Hepatocyte (in vitro differentiated cells): ENCODE data around the gene COBL. TPM values are rescaled to one million over a fixed set of nuclear protein-coding genes. Genes with fewer than 3 reads are reported as not detected.
A peak's percentile ranks its signal among the peaks of the same experiment; 100 is the strongest.

ENCODE experiments used
- DNase-seq: peaks from one replicate; pipeline ENCODE4 v3.0.0-alpha.2; 2016; ENCODE audit warnings: low spot score
- H2AFZ ChIP-seq: fragments of 200-600 bp; sonication (generic); 2 replicates; pipeline ENCODE4 v1.6.0; 2016; ENCODE audit warnings: antibody characterized with exemption, mild to moderate bottlenecking
- H3K27ac ChIP-seq: fragments of 200-600 bp; sonication (generic); 2 replicates; pipeline ENCODE4 v1.5.1; 2016; ENCODE audit warnings: mild to moderate bottlenecking
- H3K27me3 ChIP-seq: fragments of 200-600 bp; sonication (generic); 2 replicates; pipeline ENCODE4 v1.6.1; 2016
- H3K36me3 ChIP-seq: fragments of 200-600 bp; sonication (generic); replicated peaks from 2 replicates; pipeline ENCODE4 v1.5.1; 2016; ENCODE audit warnings: low read depth; ENCODE audit not compliant: insufficient read depth
- H3K4me1 ChIP-seq: fragments of 200-600 bp; sonication (generic); 2 replicates; pipeline ENCODE4 v1.5.1; 2016; ENCODE audit warnings: mild to moderate bottlenecking, moderate library complexity; ENCODE audit not compliant: insufficient read depth
- H3K4me2 ChIP-seq: fragments of 200-600 bp; sonication (generic); 2 replicates; pipeline ENCODE4 v1.6.0; 2016
- H3K4me3 ChIP-seq: fragments of 200-600 bp; sonication (generic); 2 replicates; pipeline ENCODE4 v1.5.1; 2016; ENCODE audit warnings: mild to moderate bottlenecking
- H3K79me2 ChIP-seq: fragments of 200-600 bp; sonication (generic); 2 replicates; pipeline ENCODE4 v1.6.0; 2017; ENCODE audit warnings: mild to moderate bottlenecking
- H3K9me2 ChIP-seq: fragments of 200-600 bp; sonication (generic); replicated peaks from 2 replicates; pipeline ENCODE4 v1.6.0; 2017; ENCODE audit warnings: mild to moderate bottlenecking; ENCODE audit not compliant: insufficient read depth
- H3K9me3 ChIP-seq: fragments of 200-600 bp; sonication (generic); 2 replicates; pipeline ENCODE4 v1.5.1; 2016; ENCODE audit warnings: low read depth, mild to moderate bottlenecking
- H4K20me1 ChIP-seq: fragments of 200-600 bp; sonication (generic); 2 replicates; pipeline ENCODE4 v1.6.0; 2016; ENCODE audit warnings: mild to moderate bottlenecking; ENCODE audit not compliant: insufficient read depth, poor library complexity, severe bottlenecking
- EZH2 ChIP-seq: fragments of 200-600 bp; sonication (generic); IDR thresholded peaks from 2 replicates; pipeline ENCODE4 v1.6.1; 2016; ENCODE audit warnings: antibody characterized with exemption, mild to moderate bottlenecking, borderline replicate concordance
- EZH2phosphoT487 ChIP-seq: fragments of 200-600 bp; sonication (generic); IDR thresholded peaks from one replicate; pipeline ENCODE4 v1.6.1; 2018; ENCODE audit warnings: antibody characterized with exemption, mild to moderate bottlenecking, low read depth, moderate library complexity; ENCODE audit not compliant: unreplicated experiment, severe bottlenecking
- WGBS: methylation state at CpG from one replicate; pipeline ENCODE4 v1.1.6; 2016; ENCODE audit warnings: low lambda C conversion rate; ENCODE audit errors: missing lambda C conversion rate; 5-methylcytosine and 5-hydroxymethylcytosine counted together
- polyA plus RNA-seq: library from polyadenylated mRNA; unstranded; fragments of >200 nt; fragmentation: Nextera tagmentation; extraction: Ambion mirVana; gene quantifications from 2 replicates; pipeline ENCODE4 v1.2.1, GENCODE V29; 2016
- total RNA-seq: library from RNA; depleted of rRNA; stranded (reverse); fragments of >200 nt; gene quantifications from 2 replicates; pipeline ENCODE4 v1.2.3, GENCODE V29; 2014
- TF ChIP-seq, protein P1 (sequence below): fragments of 200-600 bp; sonication (generic); IDR thresholded peaks from 2 replicates; pipeline ENCODE4 v1.5.1; 2016; ENCODE audit warnings: antibody characterized with exemption, mild to moderate bottlenecking; ENCODE audit not compliant: poor library complexity

Gene COBL
- total and polyA plus RNA-seq, 2 experiments from 2014 or later: 7.8 to 20.5 TPM

DNA sequence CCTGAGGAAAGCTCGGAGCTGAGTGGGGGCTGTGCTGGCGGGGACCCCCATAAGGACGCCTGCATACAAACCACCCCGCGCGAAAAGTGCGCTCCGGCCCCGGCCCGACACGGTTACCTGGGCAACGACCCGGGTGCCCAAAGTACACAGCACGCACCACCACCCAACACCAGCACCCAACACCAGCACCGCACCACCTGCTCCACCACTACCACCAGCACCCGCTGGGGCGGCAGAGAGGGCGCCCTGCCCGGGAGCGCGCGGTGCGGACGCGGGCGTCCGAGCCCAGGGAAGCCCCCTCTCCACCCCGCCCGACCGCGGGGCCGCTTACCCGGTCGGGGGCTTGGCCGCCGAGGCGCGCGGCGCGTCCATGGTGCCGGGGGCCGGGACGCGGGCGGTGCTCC lies 345 bp downstream of the COBL start:
- Histone ChIP-seq H2AFZ (peak overlapping the region; percentile 11), H3K27me3 (no peaks in the 10 kb centered on the region), H3K4me2 (peak overlapping the region; percentile 87), H3K4me3 (peak overlapping the region; percentile 86), H3K79me2 (peaks cover 32% of the 10 kb centered on the region), H3K27ac (peak overlapping the region; percentile 95), H4K20me1 (no peaks in the 10 kb centered on the region), H3K9me2 (no peaks in the 10 kb centered on the region), H3K36me3 (no peaks in the 10 kb centered on the region), H3K4me1 (peaks cover 17% of the 10 kb centered on the region), H3K9me3 (no peaks in the 10 kb centered on the region)
- DNase-seq: peak; percentile 71
- TF ChIP-seq, protein P1, sequence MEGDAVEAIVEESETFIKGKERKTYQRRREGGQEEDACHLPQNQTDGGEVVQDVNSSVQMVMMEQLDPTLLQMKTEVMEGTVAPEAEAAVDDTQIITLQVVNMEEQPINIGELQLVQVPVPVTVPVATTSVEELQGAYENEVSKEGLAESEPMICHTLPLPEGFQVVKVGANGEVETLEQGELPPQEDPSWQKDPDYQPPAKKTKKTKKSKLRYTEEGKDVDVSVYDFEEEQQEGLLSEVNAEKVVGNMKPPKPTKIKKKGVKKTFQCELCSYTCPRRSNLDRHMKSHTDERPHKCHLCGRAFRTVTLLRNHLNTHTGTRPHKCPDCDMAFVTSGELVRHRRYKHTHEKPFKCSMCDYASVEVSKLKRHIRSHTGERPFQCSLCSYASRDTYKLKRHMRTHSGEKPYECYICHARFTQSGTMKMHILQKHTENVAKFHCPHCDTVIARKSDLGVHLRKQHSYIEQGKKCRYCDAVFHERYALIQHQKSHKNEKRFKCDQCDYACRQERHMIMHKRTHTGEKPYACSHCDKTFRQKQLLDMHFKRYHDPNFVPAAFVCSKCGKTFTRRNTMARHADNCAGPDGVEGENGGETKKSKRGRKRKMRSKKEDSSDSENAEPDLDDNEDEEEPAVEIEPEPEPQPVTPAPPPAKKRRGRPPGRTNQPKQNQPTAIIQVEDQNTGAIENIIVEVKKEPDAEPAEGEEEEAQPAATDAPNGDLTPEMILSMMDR: no peak
- no peak for TF ChIP-seq EZH2phosphoT487
- no peak for TF ChIP-seq EZH2
- 1% methylated on average over 43 of the region's 46 CpGs for WGBS

DNA sequence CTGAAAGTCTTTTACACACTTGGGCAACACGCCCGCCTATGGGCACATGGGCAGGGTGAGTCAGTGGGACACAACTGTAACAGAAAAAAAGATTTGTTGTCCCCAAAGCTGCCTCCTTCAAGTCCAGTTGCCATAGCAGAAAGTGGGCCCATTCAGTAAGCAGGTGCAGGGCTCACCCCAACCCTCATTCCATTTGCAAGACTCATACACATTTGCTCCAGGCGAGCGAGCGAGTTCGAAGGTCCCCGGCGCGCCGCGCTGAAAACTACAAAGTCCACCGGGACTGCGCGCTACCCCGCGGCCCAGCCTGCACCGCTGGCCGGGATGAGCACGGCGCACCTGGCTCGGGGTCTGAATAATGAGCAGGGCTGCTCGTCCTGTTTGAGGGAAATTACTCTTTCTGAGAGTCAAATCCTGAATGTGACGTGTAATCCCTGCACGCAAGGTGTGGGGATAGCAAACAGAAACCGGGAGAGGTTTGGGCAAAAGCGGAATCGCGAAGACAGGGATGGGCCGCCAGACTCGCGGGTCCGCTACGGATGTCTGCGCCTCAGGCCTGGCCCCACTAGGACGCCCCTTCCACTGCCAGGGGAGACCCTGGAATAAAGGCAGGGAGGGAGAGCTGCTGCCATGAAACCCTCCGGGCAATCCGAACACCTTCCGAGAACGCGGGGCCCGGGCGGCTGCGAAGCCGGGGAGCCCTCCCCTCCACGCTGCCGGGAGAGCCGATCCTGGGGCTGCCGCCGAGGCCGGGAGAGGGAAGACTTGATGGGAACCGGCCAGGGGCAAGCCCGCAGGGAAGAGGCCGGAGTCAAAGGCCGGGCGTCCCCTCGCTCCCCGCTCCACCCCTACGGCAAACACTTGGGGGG lies 982 bp downstream of the COBL start:
- DNase-seq: peak; percentile 89
- Histone ChIP-seq H3K4me2 (peak overlapping the region; percentile 87), H3K9me3 (no peaks in the 10 kb centered on the region), H3K4me3 (peak overlapping the region; percentile 86), H3K4me1 (peaks cover 17% of the 10 kb centered on the region), H2AFZ (peak overlapping the region; percentile 11), H3K79me2 (peaks cover 39% of the 10 kb centered on the region), H3K27ac (peak overlapping the region; percentile 95), H4K20me1 (no peaks in the 10 kb centered on the region), H3K36me3 (no peaks in the 10 kb centered on the region), H3K9me2 (no peaks in the 10 kb centered on the region), H3K27me3 (no peaks in the 10 kb centered on the region)
- TF ChIP-seq EZH2phosphoT487 (no peak), EZH2 (no peak)
- TF ChIP-seq, protein P1: no peak
- 2% methylated on average over 57 of the region's 58 CpGs for WGBS

DNA sequence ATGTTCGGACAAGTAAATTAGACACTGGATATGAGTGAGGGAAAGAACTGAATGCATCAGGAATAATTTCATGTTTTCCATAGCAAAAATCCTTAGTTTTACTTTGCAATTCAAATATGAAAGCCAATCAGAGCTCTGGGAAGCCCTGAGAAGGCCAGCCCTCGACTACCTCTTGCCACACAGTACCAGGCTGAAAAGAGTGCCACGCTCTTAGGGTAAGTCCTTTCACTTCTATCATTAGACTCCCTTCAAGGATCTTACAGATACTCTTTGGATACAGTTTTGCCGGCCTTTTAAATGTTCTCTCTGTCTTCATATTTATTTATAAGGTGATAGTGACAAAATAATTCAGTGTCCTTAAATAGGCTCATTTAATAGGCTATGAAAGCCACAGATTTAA lies 1.9 kb downstream of the COBL start:
- Histone ChIP-seq H4K20me1 (no peaks in the 10 kb centered on the region), H3K9me3 (no peaks in the 10 kb centered on the region), H3K4me3 (peak overlapping the region; percentile 86), H3K79me2 (peaks cover 48% of the 10 kb centered on the region), H2AFZ (no peak overlapping the region), H3K27ac (peak overlapping the region; percentile 95), H3K27me3 (no peaks in the 10 kb centered on the region), H3K4me2 (peak overlapping the region; percentile 87), H3K4me1 (peaks cover 17% of the 10 kb centered on the region), H3K36me3 (no peaks in the 10 kb centered on the region), H3K9me2 (no peaks in the 10 kb centered on the region)
- DNase-seq: no peak
- TF ChIP-seq, protein P1: no peak
- TF ChIP-seq EZH2phosphoT487: no peak
- no peak for TF ChIP-seq EZH2
- 76% methylated on average over 4 of the region's 4 CpGs for WGBS
